Subcutaneous abdominal adipose tissue (tissue), 5 donors: ENCODE results near the gene NOMO2.
"Not testable (repeated sequence)": the region's sequence is repeated elsewhere in the genome, so short reads cannot be mapped to it uniquely, and the experiment has no call there.

Source experiments
- H3K27ac ChIP-seq: one replicate; pipeline ENCODE4 v1.7.0; 2013; ENCODE audit warnings: low read depth, mild to moderate bottlenecking, inconsistent platforms, low read length, moderate library complexity
- H3K27me3 ChIP-seq, 5 donors: one replicate each; pipeline ENCODE4 v1.7.0; 2013; ENCODE audit warnings: low read length in 5 of 5, inconsistent platforms in 1 of 5; ENCODE audit not compliant: control insufficient read depth in 5 of 5, insufficient read depth in 4 of 5
- H3K36me3 ChIP-seq, 5 donors: one replicate each; pipeline ENCODE4 v1.7.0; 2013; ENCODE audit warnings: low read length in 5 of 5; ENCODE audit not compliant: control insufficient read depth in 5 of 5, insufficient read depth in 5 of 5
- H3K4me1 ChIP-seq, 5 donors: one replicate each; pipeline ENCODE4 v1.7.0; 2013; ENCODE audit warnings: low read length in 5 of 5, mild to moderate bottlenecking in 3 of 5, moderate library complexity in 1 of 5; ENCODE audit not compliant: control insufficient read depth in 5 of 5, insufficient read depth in 5 of 5
- H3K4me3 ChIP-seq, 5 donors: one replicate each; pipeline ENCODE4 v1.7.0; 2013; ENCODE audit warnings: low read length in 5 of 5, low read depth in 1 of 5
- H3K9ac ChIP-seq, 5 donors: one replicate each; pipeline ENCODE4 v1.7.0; 2013; ENCODE audit warnings: low read length in 5 of 5, mild to moderate bottlenecking in 4 of 5, moderate library complexity in 3 of 5
- H3K9me3 ChIP-seq, 5 donors: one replicate each; pipeline ENCODE4 v1.7.0; 2013; ENCODE audit warnings: low read length in 5 of 5; ENCODE audit not compliant: control insufficient read depth in 5 of 5
- donor health status: healthy.
- donor health status: healthy.
- donor health status: healthy.
- donor health status: healthy.
- donor health status: healthy.

Gene NOMO2

GRCh38 chr16:18592982-18593381, 31.1 kb upstream of the NOMO2 start:
- not testable (repeated sequence) for H3K27me3 ChIP-seq, H3K9ac ChIP-seq, H3K27ac ChIP-seq, H3K4me3 ChIP-seq, H3K36me3 ChIP-seq, H3K9me3 ChIP-seq, H3K4me1 ChIP-seq

GRCh38 chr16:18591908-18592307, 30.0 kb upstream of the NOMO2 start:
- not testable (repeated sequence) for H3K4me3 ChIP-seq, H3K27me3 ChIP-seq, H3K27ac ChIP-seq, H3K36me3 ChIP-seq, H3K9me3 ChIP-seq, H3K9ac ChIP-seq, H3K4me1 ChIP-seq

GRCh38 chr16:18591441-18591840, 29.5 kb upstream of the NOMO2 start:
- H3K27ac ChIP-seq, H3K36me3 ChIP-seq, H3K9me3 ChIP-seq, H3K4me3 ChIP-seq, H3K9ac ChIP-seq, H3K27me3 ChIP-seq, H3K4me1 ChIP-seq: not testable (repeated sequence)

DNA sequence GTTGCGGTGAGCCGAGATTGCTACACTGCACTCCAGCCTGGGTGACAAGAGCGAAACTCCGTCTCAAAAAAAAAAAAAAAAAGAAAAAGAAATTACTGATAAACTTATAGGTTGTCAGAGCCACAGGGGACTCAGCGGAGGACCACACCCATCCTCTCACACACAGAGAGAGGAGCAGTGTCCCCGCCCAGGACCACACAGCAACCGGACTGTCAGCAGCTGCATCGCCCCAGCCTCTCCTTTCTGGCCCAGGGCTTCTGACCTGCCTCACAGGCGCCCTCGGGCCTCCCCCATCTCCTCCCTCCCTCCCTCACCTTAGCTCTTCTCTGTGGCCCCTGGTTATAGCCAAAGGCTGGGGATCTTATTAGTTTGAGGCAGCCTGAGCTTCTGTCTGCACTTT, 27.9 kb upstream of the NOMO2 start:
- H3K4me1 ChIP-seq, H3K4me3 ChIP-seq, H3K9ac ChIP-seq, H3K27me3 ChIP-seq, H3K27ac ChIP-seq, H3K36me3 ChIP-seq, H3K9me3 ChIP-seq: not testable (repeated sequence)

GRCh38 chr16:18586560-18587540, 25.0 kb upstream of the NOMO2 start:
- not testable (repeated sequence) for H3K4me1 ChIP-seq, H3K4me3 ChIP-seq, H3K9ac ChIP-seq, H3K9me3 ChIP-seq, H3K27ac ChIP-seq, H3K36me3 ChIP-seq, H3K27me3 ChIP-seq

DNA sequence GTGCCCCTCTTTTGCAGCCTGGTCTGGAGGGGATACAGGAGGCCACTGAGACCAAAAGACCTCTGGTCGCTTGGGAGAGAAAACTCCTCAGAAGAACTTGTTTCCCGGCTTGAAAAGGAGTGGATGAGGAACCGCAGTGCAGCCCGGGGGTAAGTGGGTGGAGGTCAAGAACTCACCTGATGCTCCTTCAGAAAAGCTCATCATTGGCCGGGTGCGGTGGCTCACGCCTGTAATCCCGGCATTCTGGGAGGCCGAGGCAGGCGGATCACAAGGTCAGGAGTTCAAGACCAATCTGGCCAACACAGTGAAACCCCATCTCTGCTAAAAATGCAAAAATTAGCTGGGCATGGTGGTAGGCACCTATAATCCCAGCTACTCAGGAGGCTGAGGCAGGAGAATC, 23.9 kb upstream of the NOMO2 start:
- not testable (repeated sequence) for H3K27ac ChIP-seq, H3K9me3 ChIP-seq

DNA sequence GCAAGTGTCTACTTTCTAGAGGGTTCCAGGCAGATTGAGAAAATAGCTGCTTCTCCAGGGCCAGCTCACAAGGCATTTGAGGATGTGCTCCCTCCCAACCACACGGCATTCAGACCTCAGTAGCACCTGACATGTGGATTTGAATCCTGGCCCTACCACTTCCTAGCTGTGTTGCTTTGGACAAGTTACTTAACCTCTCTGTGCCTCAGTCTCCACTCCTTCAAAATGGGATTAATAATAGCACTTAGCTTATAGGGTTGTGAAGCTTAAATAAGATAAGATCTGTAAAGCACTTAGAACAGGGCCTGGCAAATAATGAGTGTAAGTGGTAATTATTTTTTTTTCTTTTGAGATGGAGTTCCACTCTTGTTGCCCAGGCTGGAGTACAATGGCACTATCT, 21.0 kb upstream of the NOMO2 start:
- H3K36me3 ChIP-seq, result no peaks in the 10 kb centered on the region
- no peak overlapping the region for H3K27ac ChIP-seq
- no peak overlapping the region for H3K4me3 ChIP-seq

More for the DNA sequence above, 23.9 kb upstream of the NOMO2 start:
- not testable (repeated sequence) for H3K36me3 ChIP-seq, H3K4me3 ChIP-seq, H3K27me3 ChIP-seq, H3K9ac ChIP-seq, H3K4me1 ChIP-seq

DNA sequence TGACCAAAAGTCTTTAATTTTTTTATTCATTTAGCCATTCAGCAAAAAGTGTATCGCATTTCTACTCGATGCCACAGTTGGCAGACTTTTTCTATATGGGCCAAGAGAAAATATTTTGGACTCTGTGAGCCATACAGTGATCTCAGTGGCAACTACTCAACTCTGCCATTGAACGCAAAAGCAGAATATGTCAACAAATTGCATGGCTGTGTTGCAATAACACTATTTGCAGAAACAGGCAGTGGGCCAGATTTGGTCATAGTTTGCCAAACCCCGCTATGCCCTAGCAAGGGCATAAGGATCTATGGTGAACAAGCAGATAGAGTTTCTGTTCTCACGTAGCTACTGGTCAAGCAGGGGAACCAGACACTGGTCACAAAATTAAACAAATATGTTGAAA, 18.5 kb upstream of the NOMO2 start:
- H3K36me3 ChIP-seq, H3K27me3 ChIP-seq, H3K4me1 ChIP-seq, H3K27ac ChIP-seq, H3K9me3 ChIP-seq, H3K4me3 ChIP-seq, H3K9ac ChIP-seq: not testable (repeated sequence)

More for the DNA sequence above, 21.0 kb upstream of the NOMO2 start:
- H3K4me1 ChIP-seq, result peaks cover 0 to 12% (median 0%) of the 10 kb centered on the region in 5 donors
- no peaks in the 10 kb centered on the region for H3K27me3 ChIP-seq
- no peak overlapping the region for H3K9ac ChIP-seq
- no peaks in the 10 kb centered on the region for H3K9me3 ChIP-seq

- not testable (repeated sequence) for H3K4me1 ChIP-seq, H3K4me3 ChIP-seq, H3K27me3 ChIP-seq, H3K36me3 ChIP-seq, H3K27ac ChIP-seq, H3K9me3 ChIP-seq, H3K9ac ChIP-seq
Measured at GRCh38 chr16:18579261-18579660, 17.4 kb upstream of the NOMO2 start.

DNA sequence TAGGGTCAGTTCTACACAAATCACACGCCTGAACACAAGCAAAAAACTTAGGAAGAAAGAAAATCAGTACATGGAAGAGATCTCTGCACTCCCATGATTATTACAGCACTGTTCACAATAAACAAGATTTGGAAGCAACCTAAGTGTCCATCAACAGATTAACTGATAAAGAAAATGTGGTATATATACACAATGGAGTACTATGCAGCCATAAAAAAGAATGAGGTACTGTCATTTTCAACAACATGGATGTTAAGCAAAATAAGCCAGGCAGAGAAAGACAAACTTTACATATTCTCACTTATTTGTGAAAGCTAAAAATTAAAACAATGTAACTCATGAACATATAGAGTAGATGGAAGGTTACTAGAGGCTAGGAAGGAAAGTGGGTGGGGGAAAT, 16.0 kb upstream of the NOMO2 start:
- not testable (repeated sequence) for H3K9ac ChIP-seq, H3K27me3 ChIP-seq

More for the DNA sequence above, 16.0 kb upstream of the NOMO2 start:
- H3K27ac ChIP-seq, H3K36me3 ChIP-seq, H3K4me3 ChIP-seq, H3K4me1 ChIP-seq, H3K9me3 ChIP-seq: not testable (repeated sequence)
